IMR-90 (cell line): Measurements from ENCODE around the gene JAKMIP1.

ENCODE experiments used
- POLR2A ChIP-seq: IDR thresholded peaks from 2 replicates; pipeline ENCODE4 v1.6.1; 2012; ENCODE audit warnings: mild to moderate bottlenecking, low read depth, low read length
- TF ChIP-seq, protein P1 (sequence below): conservative IDR thresholded peaks from 2 replicates; pipeline ENCODE4 v1.5.1; 2012; ENCODE audit warnings: mild to moderate bottlenecking, low read depth, low read length, improper control_type of control experiment

DNA sequence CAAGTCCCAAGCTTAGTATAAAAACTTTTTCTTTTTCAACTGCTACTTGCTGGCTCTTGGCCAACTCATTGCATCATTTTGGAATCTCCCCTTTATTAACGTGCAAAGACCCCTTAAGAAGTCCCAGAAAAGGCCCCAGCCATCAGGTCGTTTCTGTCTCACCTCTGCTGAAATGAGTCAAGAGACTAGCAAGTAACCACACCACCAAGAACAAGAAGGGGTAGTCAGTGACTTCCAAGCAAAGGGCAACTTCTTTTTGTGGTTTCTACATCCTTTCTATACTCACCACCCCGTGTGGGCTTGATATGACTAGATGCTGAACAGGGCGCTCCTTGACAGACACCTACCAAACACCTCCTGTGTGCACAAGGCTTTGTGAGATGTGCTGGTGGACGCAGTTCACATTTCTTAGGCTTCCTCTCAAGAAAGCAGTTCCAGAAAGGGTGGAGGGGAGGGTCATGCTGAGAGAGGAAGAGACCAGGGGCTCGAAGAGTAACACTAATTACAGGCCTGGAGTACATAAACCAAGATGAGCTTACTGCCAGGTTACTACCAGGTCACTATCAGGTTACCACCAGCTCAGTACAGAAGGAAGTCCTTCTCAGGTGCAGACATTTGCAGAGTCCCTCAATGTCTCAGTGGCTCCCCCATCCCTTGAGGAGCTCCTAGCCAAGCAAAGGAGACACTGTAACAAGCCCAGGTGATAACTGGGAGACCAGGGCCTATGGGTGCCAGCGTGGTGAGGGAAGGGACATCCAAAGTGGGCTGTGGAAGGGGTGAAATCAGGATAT lies 19.3 kb downstream of the JAKMIP1 start:
- no peak for TF ChIP-seq POLR2A
- TF ChIP-seq, protein P1, sequence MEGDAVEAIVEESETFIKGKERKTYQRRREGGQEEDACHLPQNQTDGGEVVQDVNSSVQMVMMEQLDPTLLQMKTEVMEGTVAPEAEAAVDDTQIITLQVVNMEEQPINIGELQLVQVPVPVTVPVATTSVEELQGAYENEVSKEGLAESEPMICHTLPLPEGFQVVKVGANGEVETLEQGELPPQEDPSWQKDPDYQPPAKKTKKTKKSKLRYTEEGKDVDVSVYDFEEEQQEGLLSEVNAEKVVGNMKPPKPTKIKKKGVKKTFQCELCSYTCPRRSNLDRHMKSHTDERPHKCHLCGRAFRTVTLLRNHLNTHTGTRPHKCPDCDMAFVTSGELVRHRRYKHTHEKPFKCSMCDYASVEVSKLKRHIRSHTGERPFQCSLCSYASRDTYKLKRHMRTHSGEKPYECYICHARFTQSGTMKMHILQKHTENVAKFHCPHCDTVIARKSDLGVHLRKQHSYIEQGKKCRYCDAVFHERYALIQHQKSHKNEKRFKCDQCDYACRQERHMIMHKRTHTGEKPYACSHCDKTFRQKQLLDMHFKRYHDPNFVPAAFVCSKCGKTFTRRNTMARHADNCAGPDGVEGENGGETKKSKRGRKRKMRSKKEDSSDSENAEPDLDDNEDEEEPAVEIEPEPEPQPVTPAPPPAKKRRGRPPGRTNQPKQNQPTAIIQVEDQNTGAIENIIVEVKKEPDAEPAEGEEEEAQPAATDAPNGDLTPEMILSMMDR = no peak
